MM.1S (cell line): ENCODE data around the gene NBAS.

Source experiments
- EZH2 ChIP-seq: fragments of 300-600 bp; sonication (generic); optimal IDR thresholded peaks from 2 replicates; pipeline ENCODE3; 2017; ENCODE audit warnings: low read depth, mild to moderate bottlenecking, antibody characterized with exemption, low read length, mixed read lengths
- EZH2phosphoT487 ChIP-seq: fragments of 300-600 bp; sonication (generic); IDR thresholded peaks from 2 replicates; pipeline ENCODE4 v1.6.1; 2018; ENCODE audit warnings: antibody characterized with exemption, low read length
- TF ChIP-seq, protein P1 (sequence below): fragments of 300-600 bp; sonication (generic); IDR thresholded peaks from 2 replicates; pipeline ENCODE4 v1.5.1; 2016; ENCODE audit warnings: antibody characterized with exemption, low read length, mixed read lengths

DNA sequence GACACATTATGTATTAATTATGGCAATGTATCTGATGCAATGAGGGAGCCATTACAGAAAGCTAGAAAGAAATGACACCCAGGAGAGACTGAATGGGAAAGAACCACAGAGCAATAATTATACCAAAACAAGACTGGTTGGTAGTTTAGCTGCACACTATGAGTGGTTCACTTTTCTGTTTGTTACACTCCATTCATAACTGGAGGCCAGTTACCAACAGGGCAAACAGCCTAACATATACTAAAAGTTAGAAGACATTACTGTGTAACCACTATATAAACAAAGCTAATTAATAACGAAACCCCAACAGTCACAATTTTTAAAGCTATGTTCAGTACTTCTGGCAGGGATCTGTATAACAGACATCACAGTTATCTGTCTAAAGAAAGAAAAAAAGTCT lies 49.4 kb downstream of the NBAS start:
- TF ChIP-seq EZH2 (no peak), EZH2phosphoT487 (no peak)
- TF ChIP-seq, protein P1, sequence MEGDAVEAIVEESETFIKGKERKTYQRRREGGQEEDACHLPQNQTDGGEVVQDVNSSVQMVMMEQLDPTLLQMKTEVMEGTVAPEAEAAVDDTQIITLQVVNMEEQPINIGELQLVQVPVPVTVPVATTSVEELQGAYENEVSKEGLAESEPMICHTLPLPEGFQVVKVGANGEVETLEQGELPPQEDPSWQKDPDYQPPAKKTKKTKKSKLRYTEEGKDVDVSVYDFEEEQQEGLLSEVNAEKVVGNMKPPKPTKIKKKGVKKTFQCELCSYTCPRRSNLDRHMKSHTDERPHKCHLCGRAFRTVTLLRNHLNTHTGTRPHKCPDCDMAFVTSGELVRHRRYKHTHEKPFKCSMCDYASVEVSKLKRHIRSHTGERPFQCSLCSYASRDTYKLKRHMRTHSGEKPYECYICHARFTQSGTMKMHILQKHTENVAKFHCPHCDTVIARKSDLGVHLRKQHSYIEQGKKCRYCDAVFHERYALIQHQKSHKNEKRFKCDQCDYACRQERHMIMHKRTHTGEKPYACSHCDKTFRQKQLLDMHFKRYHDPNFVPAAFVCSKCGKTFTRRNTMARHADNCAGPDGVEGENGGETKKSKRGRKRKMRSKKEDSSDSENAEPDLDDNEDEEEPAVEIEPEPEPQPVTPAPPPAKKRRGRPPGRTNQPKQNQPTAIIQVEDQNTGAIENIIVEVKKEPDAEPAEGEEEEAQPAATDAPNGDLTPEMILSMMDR, result no peak
